WI38 (cell line): ENCODE measurements around the gene PTH1R.

Source experiments
- H3K4me3 ChIP-seq: 2 replicates; pipeline ENCODE4 v1.5.1; 2011; ENCODE audit warnings: low read depth, mild to moderate bottlenecking, control low read depth, low read length
- CTCF ChIP-seq: IDR thresholded peaks from 2 replicates; pipeline ENCODE4 v1.5.1; 2012; ENCODE audit warnings: low read depth, mild to moderate bottlenecking, control low read depth, low read length

The PTH1R gene

GRCh38 chr3:46917257-46917656, 39.7 kb downstream of the PTH1R start:
- TF ChIP-seq CTCF, result no peak
- H3K4me3 ChIP-seq, result no peak overlapping the region

- H3K4me3 ChIP-seq, result no peak overlapping the region
- no peak for TF ChIP-seq CTCF
Observed at GRCh38 chr3:46918202-46918601, 40.7 kb downstream of the PTH1R start.

GRCh38 chr3:46918634-46919033, 41.1 kb downstream of the PTH1R start:
- no peak overlapping the region for H3K4me3 ChIP-seq
- TF ChIP-seq CTCF, result no peak

GRCh38 chr3:46921041-46921440, 43.5 kb downstream of the PTH1R start:
- TF ChIP-seq CTCF, result no peak
- H3K4me3 ChIP-seq, result no peak overlapping the region

- no peak overlapping the region for H3K4me3 ChIP-seq
- no peak for TF ChIP-seq CTCF
Observed at GRCh38 chr3:46921871-46922271, 44.4 kb downstream of the PTH1R start.

GRCh38 chr3:46922426-46922825, 44.9 kb downstream of the PTH1R start:
- H3K4me3 ChIP-seq, result no peak overlapping the region
- no peak for TF ChIP-seq CTCF

GRCh38 chr3:46922871-46923558, 45.5 kb downstream of the PTH1R start:
- TF ChIP-seq CTCF, result no peak
- H3K4me3 ChIP-seq, result no peak overlapping the region
